HG03135 (cell line): Measurements from ENCODE around the gene PHOX2A.

Experiments used
- ATAC-seq: cut with Tn5 transposase; IDR thresholded peaks from one replicate; pipeline ENCODE4 v1.9.1; 2021; ENCODE audit warnings: mild to moderate bottlenecking, moderate library complexity; ENCODE audit not compliant: unreplicated experiment

The PHOX2A gene

GRCh38 chr11:72235351-72236057, 8.5 kb downstream of the PHOX2A start:
- ATAC-seq: no peak

GRCh38 chr11:72234920-72235319, 9.1 kb downstream of the PHOX2A start:
- no peak for ATAC-seq

GRCh38 chr11:72234514-72234830, 9.5 kb downstream of the PHOX2A start:
- no peak for ATAC-seq

GRCh38 chr11:72233773-72234513, 10.0 kb downstream of the PHOX2A start:
- ATAC-seq: no peak

- ATAC-seq: no peak
These were observed 10.8 kb downstream of the PHOX2A start for GRCh38 chr11:72233056-72233772.

GRCh38 chr11:72232260-72233055, 11.5 kb downstream of the PHOX2A start:
- ATAC-seq: no peak

GRCh38 chr11:72231396-72232259, 12.3 kb downstream of the PHOX2A start:
- ATAC-seq: no peak

- no peak for ATAC-seq
These were observed 13.1 kb downstream of the PHOX2A start for GRCh38 chr11:72230764-72231365.

- no peak for ATAC-seq
These were observed 13.8 kb downstream of the PHOX2A start for GRCh38 chr11:72229925-72230763.

GRCh38 chr11:72229336-72229924, 14.5 kb downstream of the PHOX2A start:
- no peak for ATAC-seq

GRCh38 chr11:72228844-72229231, 15.1 kb downstream of the PHOX2A start:
- no peak for ATAC-seq

- no peak for ATAC-seq
These were observed 15.6 kb downstream of the PHOX2A start for GRCh38 chr11:72228229-72228843.

GRCh38 chr11:72227316-72228228, 16.4 kb downstream of the PHOX2A start:
- ATAC-seq: no peak

- ATAC-seq: no peak
These were observed 17.3 kb downstream of the PHOX2A start for GRCh38 chr11:72226701-72227100.

- ATAC-seq: no peak
These were observed 18.5 kb downstream of the PHOX2A start for GRCh38 chr11:72225411-72225951.

GRCh38 chr11:72224564-72225410, 19.2 kb downstream of the PHOX2A start, which contains the start of gene INPPL1:
INPPL1 (plus strand) TSS chr11:72224767; CDS start chr11:72224985, 218 bp downstream.
- ATAC-seq: no peak
